ENCODE results near the gene C2CD4D. TPM values are rescaled to one million over a fixed set of nuclear protein-coding genes. Genes with fewer than 3 reads are reported as not detected.

C2CD4D gene
- total and polyA plus RNA-seq, 10 donors = 0.03 to 0.51 (median 0.07) TPM; not detected in 7

DNA sequence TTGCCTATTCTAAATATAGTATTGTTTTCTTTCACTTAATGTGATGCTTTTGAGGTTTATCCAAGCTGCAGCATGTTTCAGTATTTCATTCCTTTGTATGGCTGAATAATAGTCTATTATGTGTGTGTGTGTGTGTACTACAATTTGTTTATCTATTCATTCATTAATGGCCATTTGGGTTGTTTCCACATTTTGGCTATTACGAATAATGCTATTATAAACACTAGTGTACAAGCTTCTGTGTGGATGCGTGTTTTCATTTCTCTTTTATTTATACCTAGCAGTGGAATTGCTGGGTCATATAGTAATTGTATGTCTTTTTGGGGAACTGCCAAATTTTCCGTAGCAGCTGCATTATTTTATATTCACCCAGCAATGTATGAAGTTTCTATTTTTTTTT, 28.9 kb upstream of the C2CD4D start:
- WGBS, 5 donors = 42 to 63% (median 46%) methylated on average over 3 of the region's 3 CpGs

GRCh38 chr1:151867765-151868411, 28.3 kb upstream of the C2CD4D start:
- intact Hi-C loops (cut with DNase I; ENCODE audit: low total_unique reads) = no loop called here
- WGBS, 5 donors = 51 to 73% (median 56%) methylated on average over 7 of the region's 7 CpGs
- H3K27ac ChIP-seq = peak overlapping the region in 2 of 8 donors; percentile 28 to 50
- no peak overlapping the region for H3K4me3 ChIP-seq
- H3K27me3 ChIP-seq (replicated peaks in 1 of 7) = peaks cover 0 to 5% (median 0%) of the 10 kb centered on the region in 7 donors
- TF ChIP-seq POLR2A (IDR thresholded peaks at IDR 0.05) (no peak), POLR2AphosphoS5 (IDR thresholded peaks at IDR 0.05) (no peak)
- TF ChIP-seq, protein P1, sequence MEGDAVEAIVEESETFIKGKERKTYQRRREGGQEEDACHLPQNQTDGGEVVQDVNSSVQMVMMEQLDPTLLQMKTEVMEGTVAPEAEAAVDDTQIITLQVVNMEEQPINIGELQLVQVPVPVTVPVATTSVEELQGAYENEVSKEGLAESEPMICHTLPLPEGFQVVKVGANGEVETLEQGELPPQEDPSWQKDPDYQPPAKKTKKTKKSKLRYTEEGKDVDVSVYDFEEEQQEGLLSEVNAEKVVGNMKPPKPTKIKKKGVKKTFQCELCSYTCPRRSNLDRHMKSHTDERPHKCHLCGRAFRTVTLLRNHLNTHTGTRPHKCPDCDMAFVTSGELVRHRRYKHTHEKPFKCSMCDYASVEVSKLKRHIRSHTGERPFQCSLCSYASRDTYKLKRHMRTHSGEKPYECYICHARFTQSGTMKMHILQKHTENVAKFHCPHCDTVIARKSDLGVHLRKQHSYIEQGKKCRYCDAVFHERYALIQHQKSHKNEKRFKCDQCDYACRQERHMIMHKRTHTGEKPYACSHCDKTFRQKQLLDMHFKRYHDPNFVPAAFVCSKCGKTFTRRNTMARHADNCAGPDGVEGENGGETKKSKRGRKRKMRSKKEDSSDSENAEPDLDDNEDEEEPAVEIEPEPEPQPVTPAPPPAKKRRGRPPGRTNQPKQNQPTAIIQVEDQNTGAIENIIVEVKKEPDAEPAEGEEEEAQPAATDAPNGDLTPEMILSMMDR (IDR thresholded peaks at IDR 0.05 in 8 of 11, conservative IDR thresholded peaks at IDR 0.05 in 3 of 11) = no peak
- no peaks in the 10 kb centered on the region for H3K9me3 ChIP-seq
- H3K36me3 ChIP-seq = peaks cover 0 to 1% (median 0%) of the 10 kb centered on the region in 6 donors
- H3K4me1 ChIP-seq = peaks cover 0 to 7% (median 0%) of the 10 kb centered on the region in 6 donors
- DNase-seq = no peak

More for the DNA sequence above, 28.9 kb upstream of the C2CD4D start:
- H3K9me3 ChIP-seq = no peaks in the 10 kb centered on the region
- H3K27me3 ChIP-seq (replicated peaks in 1 of 7) = peaks cover 0 to 5% (median 0%) of the 10 kb centered on the region in 7 donors
- intact Hi-C loops (cut with DNase I; ENCODE audit: low total_unique reads) = no loop called here
- no peak overlapping the region for H3K4me3 ChIP-seq
- peaks cover 0 to 7% (median 0%) of the 10 kb centered on the region in 6 donors for H3K36me3 ChIP-seq
- H3K27ac ChIP-seq = no peak overlapping the region
- no peak for DNase-seq
- peaks cover 0 to 7% (median 0%) of the 10 kb centered on the region in 6 donors for H3K4me1 ChIP-seq
- TF ChIP-seq POLR2A (IDR thresholded peaks at IDR 0.05) = no peak
- TF ChIP-seq POLR2AphosphoS5 (IDR thresholded peaks at IDR 0.05) = no peak
- TF ChIP-seq, protein P1 (IDR thresholded peaks at IDR 0.05 in 8 of 11, conservative IDR thresholded peaks at IDR 0.05 in 3 of 11) = no peak

DNA sequence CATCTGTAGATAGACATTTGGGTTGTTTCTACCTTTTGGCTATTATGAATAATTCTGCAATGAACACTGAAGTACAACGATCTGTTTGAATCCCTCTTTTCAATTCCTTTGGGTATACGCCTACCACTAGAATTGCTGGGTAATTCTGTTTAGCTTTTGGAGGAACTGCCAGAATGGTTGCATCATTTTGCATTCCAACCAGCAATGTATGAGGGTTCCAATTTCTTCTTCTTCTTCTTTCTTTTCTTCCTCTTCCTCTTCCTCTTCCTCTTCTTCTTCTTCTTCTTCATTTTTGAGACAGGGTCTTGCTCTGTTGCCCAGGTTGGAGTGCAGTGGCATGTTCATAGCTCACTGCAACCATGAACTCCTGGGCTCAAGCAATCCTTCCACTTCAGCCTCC, 27.7 kb upstream of the C2CD4D start:
- TF ChIP-seq POLR2A (IDR thresholded peaks at IDR 0.05) (no peak), POLR2AphosphoS5 (IDR thresholded peaks at IDR 0.05) (no peak)
- TF ChIP-seq, protein P1 (IDR thresholded peaks at IDR 0.05 in 8 of 11, conservative IDR thresholded peaks at IDR 0.05 in 3 of 11) = no peak
- 61 to 92% (median 71%) methylated on average over 2 of the region's 2 CpGs for WGBS, 5 donors
- no peak for DNase-seq
- H3K27ac ChIP-seq = peak overlapping the region in 1 of 8 donors; percentile 50
- no peaks in the 10 kb centered on the region for H3K9me3 ChIP-seq
- intact Hi-C loops (cut with DNase I; ENCODE audit: low total_unique reads) = no loop called here
- no peak overlapping the region for H3K4me3 ChIP-seq
- H3K4me1 ChIP-seq = peaks cover 0 to 7% (median 0%) of the 10 kb centered on the region in 6 donors
- no peaks in the 10 kb centered on the region for H3K36me3 ChIP-seq
- peaks cover 0 to 5% (median 0%) of the 10 kb centered on the region in 7 donors for H3K27me3 ChIP-seq (replicated peaks in 1 of 7)

DNA sequence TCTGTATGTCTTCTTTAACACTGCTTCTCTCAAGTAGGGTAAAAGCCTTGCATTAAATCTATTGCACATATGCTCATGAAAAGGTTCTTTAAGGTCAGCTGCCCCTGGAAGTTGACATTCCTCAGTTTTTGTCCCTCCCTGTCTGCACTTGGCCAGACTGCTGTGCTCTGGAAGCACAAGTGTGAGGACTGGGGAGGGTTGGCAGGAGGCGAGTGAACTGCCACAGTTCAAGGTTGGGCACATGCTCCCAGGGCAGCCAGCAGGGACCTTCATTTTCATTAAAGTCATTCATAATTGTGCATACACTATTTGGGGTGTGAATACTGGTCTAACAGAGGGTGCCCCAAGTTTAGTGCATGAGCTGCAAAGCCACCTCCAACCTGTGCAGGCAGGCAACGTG, 24.8 kb upstream of the C2CD4D start:
- Histone ChIP-seq H3K27me3 (replicated peaks in 1 of 7) (peaks cover 0 to 5% (median 0%) of the 10 kb centered on the region in 7 donors), H3K27ac (no peak overlapping the region), H3K4me1 (peaks cover 0 to 7% (median 0%) of the 10 kb centered on the region in 6 donors), H3K36me3 (no peaks in the 10 kb centered on the region), H3K9me3 (no peaks in the 10 kb centered on the region), H3K4me3 (no peak overlapping the region)
- TF ChIP-seq, protein P1 (IDR thresholded peaks at IDR 0.05 in 8 of 11, conservative IDR thresholded peaks at IDR 0.05 in 3 of 11) = no peak
- TF ChIP-seq POLR2AphosphoS5 (IDR thresholded peaks at IDR 0.05) (no peak), POLR2A (IDR thresholded peaks at IDR 0.05) (no peak)
- no peak for DNase-seq
- 38 to 57% (median 39%) methylated on average over 2 of the region's 2 CpGs for WGBS, 5 donors
- intact Hi-C loops (cut with DNase I; ENCODE audit: low total_unique reads) = no loop called here

Measured in spleen (tissue), 11 donors.